HepG2 (cell line): ENCODE measurements around the gene FAM118B. TPM values are rescaled to one million over a fixed set of nuclear protein-coding genes. Genes with fewer than 3 reads are reported as not detected.

ENCODE experiments used
- CENPX ChIP-seq: sonication (generic); formaldehyde crosslinking; IDR thresholded peaks from 2 replicates; pipeline ENCODE4 v1.9.0; 2021; ENCODE audit warnings: mild to moderate bottlenecking, missing genetic modification reagents, moderate library complexity
- DPF2 ChIP-seq: sonication (generic); formaldehyde crosslinking; IDR thresholded peaks from 2 replicates; pipeline ENCODE4 v1.4.0; 2020; ENCODE audit warnings: mild to moderate bottlenecking, low read depth, missing genetic modification reagents, borderline replicate concordance
- DR1 ChIP-seq: sonication (generic); formaldehyde crosslinking; IDR thresholded peaks from 2 replicates; pipeline ENCODE4 v1.8.0; 2021; ENCODE audit warnings: mild to moderate bottlenecking, missing genetic modification reagents, inconsistent platforms
- ESRRA ChIP-seq: sonication (generic); formaldehyde crosslinking; IDR thresholded peaks from 2 replicates; pipeline ENCODE4 v1.5.1; 2020; ENCODE audit warnings: mild to moderate bottlenecking, low read depth, missing genetic modification reagents
- GFI1 ChIP-seq: sonication (generic); formaldehyde crosslinking; IDR thresholded peaks from 2 replicates; pipeline ENCODE4 v1.5.0; 2020; ENCODE audit warnings: missing genetic modification reagents, mild to moderate bottlenecking, borderline replicate concordance
- ZNF253 ChIP-seq: sonication (generic); formaldehyde crosslinking; IDR thresholded peaks from 2 replicates; pipeline ENCODE4 v1.8.0; 2022; ENCODE audit warnings: mild to moderate bottlenecking, missing genetic modification reagents, borderline replicate concordance
- ZNF256 ChIP-seq: sonication (generic); formaldehyde crosslinking; conservative IDR thresholded peaks from 2 replicates; pipeline ENCODE4 v1.4.0; 2020; ENCODE audit warnings: missing genetic modification reagents
- ZNF605 ChIP-seq: sonication (generic); formaldehyde crosslinking; IDR thresholded peaks from 2 replicates; pipeline ENCODE4 v1.8.0; 2022; ENCODE audit warnings: mild to moderate bottlenecking, missing genetic modification reagents
- ZNF7 ChIP-seq: IDR thresholded peaks from 2 replicates; pipeline ENCODE4 v1.6.1; 2016; ENCODE audit warnings: missing biosample characterization, missing genetic modification reagents
- polyA plus RNA-seq, 8 experiments: library from polyadenylated mRNA; depleted of rRNA in 3 of 8; stranded (reverse) in 7 of 8; unstranded in 1 of 8; fragments of >200 nt; fragmentation: Illumina TruSeq in 4 of 8; extraction: Trizol in 4 of 8; gene quantifications; 2 replicates each; pipeline versions ENCODE4 v1.2.1 to v1.2.3, GENCODE V29; 2011 to 2016; ENCODE audit warnings: low read depth in 4 of 8, missing spikeins in 1 of 8, mixed read lengths in 1 of 8; ENCODE audit not compliant: insufficient read depth in 1 of 8
- total RNA-seq, 5 experiments: library from RNA; depleted of rRNA; stranded (reverse); fragments of >200 nt; fragmentation: Illumina TruSeq; extraction: Trizol; gene quantifications; 2 replicates each; pipeline ENCODE4 v1.2.3, GENCODE V29; 2016; ENCODE audit warnings: low read depth in 1 of 5
- TF ChIP-seq, protein P1 (sequence below): sonication (generic); formaldehyde crosslinking; IDR thresholded peaks from 2 replicates; pipeline ENCODE4 v1.4.0; 2020; ENCODE audit warnings: missing genetic modification reagents
- TF ChIP-seq, protein P2 (sequence below): sonication (generic); formaldehyde crosslinking; IDR thresholded peaks from 2 replicates; pipeline ENCODE4 v1.8.1; 2022; ENCODE audit warnings: mild to moderate bottlenecking, missing genetic modification reagents
- TF ChIP-seq, protein P3 (sequence below): sonication (generic); formaldehyde crosslinking; IDR thresholded peaks from 2 replicates; pipeline ENCODE4 v1.4.0; 2020; ENCODE audit warnings: low read depth, mild to moderate bottlenecking, missing genetic modification reagents
- TF ChIP-seq, protein P4 (sequence below), 2 experiments: fragments of 450-650 bp in 1 of 2; sonication (generic) in 1 of 2; formaldehyde crosslinking in 1 of 2; IDR thresholded peaks; 2 replicates each; pipeline versions ENCODE4 v1.6.1 to v1.8.0; 2016 to 2022; ENCODE audit warnings: antibody characterized with exemption in 1 of 2, mild to moderate bottlenecking in 1 of 2, missing genetic modification reagents in 1 of 2

The FAM118B gene
- total and polyA plus RNA-seq, 2 of the 13 experiments (the other 11 are each of a cell fraction or from before 2014, with no cell fraction given), result 10.2 to 25.7 TPM

DNA sequence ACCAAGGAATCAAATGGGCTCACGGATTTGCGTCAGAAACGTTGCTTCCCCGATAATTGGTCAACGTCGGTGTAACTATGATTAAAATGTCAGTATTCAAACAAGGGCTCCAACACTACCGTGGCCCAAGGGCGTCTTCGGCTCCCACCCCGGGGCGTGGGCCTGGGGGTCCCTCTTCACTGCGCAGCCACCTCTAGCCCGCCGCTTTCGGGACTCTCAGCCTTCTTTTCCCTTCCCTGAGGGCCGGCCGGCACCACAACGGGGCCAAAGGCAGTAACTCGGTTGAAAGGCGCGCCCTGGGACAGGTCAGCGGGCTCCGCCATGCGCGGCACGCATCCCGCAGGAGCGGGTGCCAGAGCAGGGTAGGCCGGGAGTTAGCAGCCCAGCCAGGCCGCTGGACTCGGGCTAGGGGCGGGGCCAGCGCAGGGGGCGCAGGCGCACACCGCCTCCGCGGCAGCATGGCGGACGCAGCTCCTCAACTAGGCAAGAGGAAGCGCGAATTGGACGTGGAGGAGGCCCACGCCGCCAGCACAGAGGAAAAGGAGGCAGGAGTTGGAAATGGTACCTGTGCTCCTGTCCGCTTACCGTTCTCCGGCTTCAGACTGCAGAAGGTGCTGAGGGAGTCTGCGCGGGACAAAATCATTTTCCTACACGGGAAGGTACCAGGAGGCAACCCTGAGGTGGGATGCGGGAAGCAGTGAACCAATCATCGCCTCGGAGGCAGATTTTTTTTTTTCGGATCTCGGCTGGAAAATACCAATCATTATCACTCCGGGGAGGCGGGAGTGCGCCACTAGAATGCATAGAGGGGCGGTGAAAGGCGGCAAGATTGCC, 92.3 kb downstream of the FAM118B start, which contains the start of gene DCPS (continued):
- TF ChIP-seq, protein P1, sequence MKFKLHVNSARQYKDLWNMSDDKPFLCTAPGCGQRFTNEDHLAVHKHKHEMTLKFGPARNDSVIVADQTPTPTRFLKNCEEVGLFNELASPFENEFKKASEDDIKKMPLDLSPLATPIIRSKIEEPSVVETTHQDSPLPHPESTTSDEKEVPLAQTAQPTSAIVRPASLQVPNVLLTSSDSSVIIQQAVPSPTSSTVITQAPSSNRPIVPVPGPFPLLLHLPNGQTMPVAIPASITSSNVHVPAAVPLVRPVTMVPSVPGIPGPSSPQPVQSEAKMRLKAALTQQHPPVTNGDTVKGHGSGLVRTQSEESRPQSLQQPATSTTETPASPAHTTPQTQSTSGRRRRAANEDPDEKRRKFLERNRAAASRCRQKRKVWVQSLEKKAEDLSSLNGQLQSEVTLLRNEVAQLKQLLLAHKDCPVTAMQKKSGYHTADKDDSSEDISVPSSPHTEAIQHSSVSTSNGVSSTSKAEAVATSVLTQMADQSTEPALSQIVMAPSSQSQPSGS, result peak; percentile 77; the same call in 1 of the 2 replicates
- TF ChIP-seq DR1 (peak; percentile 93), DPF2 (CRISPR knock-in tag) (no peak), ESRRA (CRISPR knock-in tag) (peak; percentile 79; the same call in 1 of the 2 replicates), GFI1 (CRISPR knock-in tag) (0 out of 2 replicates have a peak, but pooled peaks have one; percentile 45), ZNF605 (CRISPR knock-in tag) (peak; percentile 99), CENPX (CRISPR knock-in tag) (no peak), ZNF253 (peak; percentile 91; the same call in 1 of the 2 replicates), ZNF256 (peak; percentile 79), ZNF7 (CRISPR knock-in tag) (peak; percentile 67)
- TF ChIP-seq, protein P2, sequence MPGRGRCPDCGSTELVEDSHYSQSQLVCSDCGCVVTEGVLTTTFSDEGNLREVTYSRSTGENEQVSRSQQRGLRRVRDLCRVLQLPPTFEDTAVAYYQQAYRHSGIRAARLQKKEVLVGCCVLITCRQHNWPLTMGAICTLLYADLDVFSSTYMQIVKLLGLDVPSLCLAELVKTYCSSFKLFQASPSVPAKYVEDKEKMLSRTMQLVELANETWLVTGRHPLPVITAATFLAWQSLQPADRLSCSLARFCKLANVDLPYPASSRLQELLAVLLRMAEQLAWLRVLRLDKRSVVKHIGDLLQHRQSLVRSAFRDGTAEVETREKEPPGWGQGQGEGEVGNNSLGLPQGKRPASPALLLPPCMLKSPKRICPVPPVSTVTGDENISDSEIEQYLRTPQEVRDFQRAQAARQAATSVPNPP (CRISPR knock-in tag), result peak; percentile 94
- TF ChIP-seq, protein P3, sequence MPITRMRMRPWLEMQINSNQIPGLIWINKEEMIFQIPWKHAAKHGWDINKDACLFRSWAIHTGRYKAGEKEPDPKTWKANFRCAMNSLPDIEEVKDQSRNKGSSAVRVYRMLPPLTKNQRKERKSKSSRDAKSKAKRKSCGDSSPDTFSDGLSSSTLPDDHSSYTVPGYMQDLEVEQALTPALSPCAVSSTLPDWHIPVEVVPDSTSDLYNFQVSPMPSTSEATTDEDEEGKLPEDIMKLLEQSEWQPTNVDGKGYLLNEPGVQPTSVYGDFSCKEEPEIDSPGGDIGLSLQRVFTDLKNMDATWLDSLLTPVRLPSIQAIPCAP, result 0 out of 2 replicates have a peak, but pooled peaks have one; percentile 57
- TF ChIP-seq, protein P4, sequence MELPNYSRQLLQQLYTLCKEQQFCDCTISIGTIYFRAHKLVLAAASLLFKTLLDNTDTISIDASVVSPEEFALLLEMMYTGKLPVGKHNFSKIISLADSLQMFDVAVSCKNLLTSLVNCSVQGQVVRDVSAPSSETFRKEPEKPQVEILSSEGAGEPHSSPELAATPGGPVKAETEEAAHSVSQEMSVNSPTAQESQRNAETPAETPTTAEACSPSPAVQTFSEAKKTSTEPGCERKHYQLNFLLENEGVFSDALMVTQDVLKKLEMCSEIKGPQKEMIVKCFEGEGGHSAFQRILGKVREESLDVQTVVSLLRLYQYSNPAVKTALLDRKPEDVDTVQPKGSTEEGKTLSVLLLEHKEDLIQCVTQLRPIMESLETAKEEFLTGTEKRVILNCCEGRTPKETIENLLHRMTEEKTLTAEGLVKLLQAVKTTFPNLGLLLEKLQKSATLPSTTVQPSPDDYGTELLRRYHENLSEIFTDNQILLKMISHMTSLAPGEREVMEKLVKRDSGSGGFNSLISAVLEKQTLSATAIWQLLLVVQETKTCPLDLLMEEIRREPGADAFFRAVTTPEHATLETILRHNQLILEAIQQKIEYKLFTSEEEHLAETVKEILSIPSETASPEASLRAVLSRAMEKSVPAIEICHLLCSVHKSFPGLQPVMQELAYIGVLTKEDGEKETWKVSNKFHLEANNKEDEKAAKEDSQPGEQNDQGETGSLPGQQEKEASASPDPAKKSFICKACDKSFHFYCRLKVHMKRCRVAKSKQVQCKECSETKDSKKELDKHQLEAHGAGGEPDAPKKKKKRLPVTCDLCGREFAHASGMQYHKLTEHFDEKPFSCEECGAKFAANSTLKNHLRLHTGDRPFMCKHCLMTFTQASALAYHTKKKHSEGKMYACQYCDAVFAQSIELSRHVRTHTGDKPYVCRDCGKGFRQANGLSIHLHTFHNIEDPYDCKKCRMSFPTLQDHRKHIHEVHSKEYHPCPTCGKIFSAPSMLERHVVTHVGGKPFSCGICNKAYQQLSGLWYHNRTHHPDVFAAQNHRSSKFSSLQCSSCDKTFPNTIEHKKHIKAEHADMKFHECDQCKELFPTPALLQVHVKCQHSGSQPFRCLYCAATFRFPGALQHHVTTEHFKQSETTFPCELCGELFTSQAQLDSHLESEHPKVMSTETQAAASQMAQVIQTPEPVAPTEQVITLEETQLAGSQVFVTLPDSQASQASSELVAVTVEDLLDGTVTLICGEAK (IDR thresholded peaks at IDR 0.05), result no peak
- TF ChIP-seq, protein P4 (CRISPR knock-in tag; IDR thresholded peaks at IDR 0.05), result peak; percentile 92
